Urothelium cell line (cell line): Measurements from ENCODE around the gene CCDC7.
"Not testable (repeated sequence)": the region's sequence is repeated elsewhere in the genome, so short reads cannot be mapped to it uniquely, and the experiment has no call there.

Experiments
- DNase-seq: peaks from one replicate; pipeline ENCODE4 v3.0.0; 2011; ENCODE audit warnings: low spot score, mixed read lengths
- FAIRE-seq: peaks from 2 replicates; lab custom pipeline; 2011; peaks lifted over from hg19 to GRCh38; lab: Jason Lieb, UNC

The CCDC7 gene

DNA sequence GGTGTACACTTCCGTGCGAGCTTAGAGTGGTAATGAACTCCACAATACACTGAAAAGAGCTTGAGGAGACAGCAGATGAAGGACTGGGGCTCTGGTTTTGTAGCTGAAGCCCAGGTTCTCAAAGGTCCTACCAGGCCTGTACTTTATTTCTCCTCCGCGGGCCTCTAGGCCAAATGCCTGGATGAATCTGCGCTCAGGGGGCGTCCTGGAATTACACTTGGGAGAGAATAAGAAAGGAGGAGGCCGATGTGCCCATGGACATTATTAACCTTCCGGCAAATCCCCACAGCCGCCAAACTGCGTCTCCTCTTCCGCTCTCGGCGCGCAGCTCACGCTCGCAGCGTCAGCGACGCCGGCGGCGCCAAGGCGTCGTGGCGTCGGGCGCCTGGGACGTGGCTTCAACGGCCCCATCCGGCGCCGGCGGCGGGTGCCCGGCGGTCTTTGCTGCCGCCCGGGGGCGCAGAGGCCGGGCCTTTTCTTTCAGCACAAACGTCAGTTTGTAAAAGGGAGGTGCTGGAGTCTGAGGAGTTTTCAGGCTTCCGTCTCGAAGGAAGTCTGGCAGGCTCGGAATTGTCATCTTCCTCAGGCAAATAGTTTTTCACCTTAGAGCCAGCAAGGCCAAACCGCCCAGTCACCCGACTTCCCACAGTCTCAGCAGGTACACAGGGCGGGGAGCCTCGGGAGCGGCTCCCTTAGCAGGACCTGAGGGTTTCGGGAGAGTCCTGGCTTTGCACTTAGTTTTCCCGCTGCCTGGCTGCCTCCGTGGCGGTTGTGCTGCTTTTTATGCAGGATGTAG, at the start of gene CCDC7:
TSS of gene CCDC7 (plus strand) at position 401 of the 796 bp plus-strand sequence. CDS start 5,503 bp downstream, outside the sequence.
- FAIRE-seq (peak; percentile 96), DNase-seq (peak; percentile 91)

- DNase-seq, FAIRE-seq: not testable (repeated sequence)
These were observed 48.8 kb upstream of the CCDC7 start for GRCh38 chr10:32397163-32397562.

GRCh38 chr10:32399720-32400119, 46.2 kb upstream of the CCDC7 start:
- not testable (repeated sequence) for DNase-seq, FAIRE-seq

GRCh38 chr10:32400961-32401360, 45.0 kb upstream of the CCDC7 start:
- FAIRE-seq = no peak
- DNase-seq = no peak

DNA sequence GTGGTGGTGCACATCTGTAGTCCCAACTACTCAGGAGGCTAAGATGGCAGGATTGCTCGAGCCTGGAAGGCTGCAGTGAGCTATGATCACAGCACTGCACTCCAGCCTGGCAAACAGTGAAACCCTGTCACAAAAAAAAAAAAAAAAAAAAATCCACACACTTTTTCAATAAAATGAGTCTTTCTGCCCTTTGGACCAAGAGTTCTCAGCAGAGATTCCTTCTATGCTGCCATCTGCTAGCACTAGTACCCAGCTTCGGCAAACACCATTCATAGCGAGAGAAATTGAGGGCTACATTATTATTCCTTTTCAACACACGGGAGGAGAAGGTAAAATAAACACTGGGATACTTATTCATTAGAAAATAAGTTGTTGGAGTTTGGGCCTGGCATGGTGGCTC, 43.4 kb upstream of the CCDC7 start:
- no peak for DNase-seq
- no peak for FAIRE-seq

DNA sequence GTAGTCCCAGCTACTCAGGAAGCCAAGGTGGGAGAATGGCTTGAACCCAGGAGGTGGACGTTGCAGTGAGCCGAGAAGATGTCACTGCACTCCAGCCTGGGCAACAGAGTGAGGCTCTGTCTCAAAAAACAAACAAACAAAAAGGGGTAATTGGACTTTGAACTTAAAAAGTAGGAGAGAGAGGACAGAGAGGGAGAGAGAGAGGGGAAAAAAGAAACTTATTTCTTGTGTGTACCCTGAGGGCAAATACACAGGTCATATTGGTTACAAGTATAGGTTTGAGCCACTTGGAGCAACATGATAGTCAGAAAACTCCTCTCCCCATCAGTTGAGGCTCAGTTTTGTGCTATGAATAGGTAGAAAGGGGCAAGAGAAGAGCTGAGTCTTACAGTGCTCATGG, 42.8 kb upstream of the CCDC7 start:
- FAIRE-seq (no peak), DNase-seq (no peak)

DNA sequence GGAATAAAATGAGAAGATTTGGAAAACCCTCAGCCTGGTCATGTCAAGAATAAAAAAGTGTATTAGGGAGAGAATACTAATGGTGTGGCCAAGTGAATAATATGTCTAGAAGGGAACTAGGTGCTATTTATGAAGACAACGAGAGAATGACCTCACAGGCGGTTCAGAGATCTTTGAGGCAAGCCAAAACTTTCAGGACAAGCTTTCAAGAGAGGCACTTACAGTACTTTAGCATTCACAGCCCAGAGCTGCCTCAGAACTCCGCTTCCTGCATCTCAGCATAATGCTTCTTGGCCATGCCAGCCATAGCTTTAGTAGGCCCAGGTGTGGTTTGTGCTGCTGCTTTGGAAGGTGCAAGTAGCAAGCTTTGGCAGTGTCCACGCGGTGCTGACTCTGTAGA, 37.2 kb upstream of the CCDC7 start:
- FAIRE-seq (no peak), DNase-seq (no peak)

DNA sequence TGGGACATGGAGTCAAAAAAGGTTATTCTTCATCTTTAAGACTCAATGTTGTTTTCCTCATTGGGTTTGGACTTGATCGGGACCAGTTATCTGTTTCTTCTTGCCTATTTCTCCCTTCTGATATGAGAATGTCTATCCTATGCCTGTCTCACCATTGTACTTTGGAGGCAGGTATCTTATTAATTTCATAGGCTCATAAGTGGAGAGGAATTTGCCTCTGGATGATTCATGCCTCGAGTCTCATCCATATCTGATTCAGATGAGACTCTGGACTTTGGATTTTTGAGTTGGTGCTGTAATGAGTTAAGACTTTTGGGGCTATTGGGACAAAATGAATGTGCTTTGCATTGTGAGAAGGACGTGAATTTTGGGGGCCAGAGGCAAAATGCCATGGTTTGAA, 36.2 kb upstream of the CCDC7 start:
- DNase-seq = no peak
- no peak for FAIRE-seq

DNA sequence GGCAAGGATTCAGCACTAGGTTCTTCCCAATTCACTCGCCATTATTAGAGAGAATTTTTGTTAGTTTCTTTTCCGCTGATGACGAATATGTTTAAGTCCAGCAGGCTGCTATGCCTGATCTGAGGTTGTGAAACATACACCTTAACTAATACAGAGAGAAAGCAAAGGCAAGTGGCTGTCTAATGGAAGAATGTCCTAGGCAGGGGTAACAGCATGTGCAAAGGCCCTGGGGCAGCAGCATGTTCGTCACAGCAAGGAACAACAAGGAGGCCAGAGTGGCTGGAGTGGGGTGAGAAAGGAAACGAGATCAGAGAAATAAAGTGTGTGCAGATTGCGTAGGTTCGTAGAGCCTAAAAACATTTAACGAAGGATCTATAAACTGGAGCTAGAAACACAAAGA, 35.4 kb upstream of the CCDC7 start:
- DNase-seq (no peak), FAIRE-seq (no peak)

DNA sequence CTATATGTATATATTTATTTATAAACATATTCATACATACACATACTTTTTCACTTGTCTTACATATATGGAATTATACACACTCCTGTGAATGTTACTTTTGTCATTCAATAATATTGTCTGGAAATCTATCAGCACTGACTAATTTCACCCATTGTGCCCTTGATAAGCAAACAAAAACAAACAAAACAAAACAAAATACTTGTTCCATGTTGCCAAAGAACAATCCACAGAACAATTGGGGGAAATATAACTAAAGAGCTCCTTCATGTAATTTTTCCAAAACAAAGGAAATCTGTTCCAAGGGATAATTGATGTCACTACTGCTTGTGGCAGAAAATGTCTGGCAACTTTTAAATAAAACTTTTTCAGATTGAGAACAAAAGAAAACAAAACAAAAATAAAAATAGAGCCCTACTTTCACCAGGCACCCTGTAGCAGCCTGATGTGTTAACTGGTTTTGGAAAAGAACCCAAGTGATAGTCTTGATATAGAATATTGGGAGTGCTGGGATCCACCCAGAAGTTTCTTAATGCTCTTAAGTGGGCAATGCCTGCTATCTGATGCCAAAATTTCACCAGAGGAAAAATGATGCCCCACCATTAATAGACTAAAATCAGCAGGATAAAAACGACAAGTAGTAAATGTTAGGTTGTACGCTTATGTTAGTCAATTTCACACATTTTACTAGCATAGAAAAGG, 34.0 kb upstream of the CCDC7 start:
- DNase-seq = no peak
- FAIRE-seq = no peak

- DNase-seq (peak; percentile 36), FAIRE-seq (no peak)
These were observed 33.5 kb upstream of the CCDC7 start for GRCh38 chr10:32412499-32412853.

DNA sequence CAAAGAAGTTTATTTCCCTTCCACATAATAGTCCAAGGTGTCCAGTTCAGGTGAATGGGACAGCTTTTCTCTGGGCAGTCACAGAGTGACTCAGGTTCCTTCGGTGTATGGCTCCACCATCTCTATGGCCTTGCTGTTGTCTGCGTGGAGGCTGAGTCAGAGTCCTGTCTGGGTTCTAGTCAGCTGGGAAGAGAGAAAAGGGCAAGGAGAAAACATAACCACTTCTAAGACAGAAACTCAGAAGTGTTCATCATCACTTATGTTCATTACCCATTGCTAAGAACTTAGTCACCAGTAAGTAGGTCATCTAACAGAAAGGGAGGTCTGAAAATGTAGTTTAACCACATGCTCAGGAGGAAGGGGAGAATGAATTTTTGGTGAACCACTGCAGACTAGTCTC, 32.4 kb upstream of the CCDC7 start:
- FAIRE-seq = peak; percentile 84
- peak; percentile 87 for DNase-seq

DNA sequence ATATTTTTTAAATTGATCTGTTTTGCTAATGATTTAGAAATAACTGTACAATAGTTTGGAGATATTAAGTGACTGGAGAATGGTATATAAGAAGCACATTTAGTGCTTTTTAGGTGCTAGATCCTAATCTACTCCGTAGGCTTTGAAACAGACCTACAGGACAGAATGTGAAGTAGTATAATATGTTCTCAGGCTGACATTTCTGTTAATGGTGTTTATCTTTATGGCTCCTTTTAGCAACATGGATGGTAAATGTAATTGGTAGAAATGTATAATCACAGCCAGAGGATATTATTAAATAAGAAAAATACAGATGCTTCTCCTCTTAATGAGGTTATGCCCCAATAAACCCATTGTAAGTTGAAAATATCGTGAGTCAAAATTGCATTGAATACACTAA, 30.6 kb upstream of the CCDC7 start:
- DNase-seq (no peak), FAIRE-seq (no peak)

DNA sequence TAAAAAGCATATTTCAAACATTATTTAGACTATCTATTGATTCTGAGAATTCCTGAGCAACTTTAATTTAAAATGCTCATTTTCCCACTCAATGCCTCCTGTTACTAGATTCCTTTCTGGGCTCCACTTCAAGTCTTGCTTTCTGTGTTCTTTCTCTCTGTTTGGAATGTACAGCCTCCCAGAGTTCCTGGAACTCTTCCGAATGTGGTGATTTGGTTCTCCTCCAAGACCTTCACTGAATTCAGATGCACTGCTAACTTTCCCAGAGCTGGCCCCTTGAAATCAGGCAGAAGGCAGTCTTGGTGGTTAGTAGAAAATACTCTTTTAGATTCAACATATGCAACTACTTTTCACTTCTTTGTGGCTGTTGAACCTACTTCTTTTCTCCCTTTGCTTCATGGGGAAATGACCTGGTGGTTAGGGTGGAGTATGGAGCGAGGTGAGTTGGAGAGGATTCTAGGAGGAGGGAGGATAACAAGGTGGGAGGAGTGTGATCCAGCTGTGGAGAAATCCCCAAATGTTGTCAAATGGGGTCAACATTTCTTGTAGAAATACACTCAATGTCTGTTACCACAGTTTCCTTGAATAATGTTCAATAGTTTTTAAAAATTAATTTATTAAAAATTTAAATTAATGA, 27.9 kb upstream of the CCDC7 start:
- FAIRE-seq (no peak), DNase-seq (no peak)

- FAIRE-seq (no peak), DNase-seq (no peak)
These were observed 27.4 kb upstream of the CCDC7 start for GRCh38 chr10:32418572-32418971.

DNA sequence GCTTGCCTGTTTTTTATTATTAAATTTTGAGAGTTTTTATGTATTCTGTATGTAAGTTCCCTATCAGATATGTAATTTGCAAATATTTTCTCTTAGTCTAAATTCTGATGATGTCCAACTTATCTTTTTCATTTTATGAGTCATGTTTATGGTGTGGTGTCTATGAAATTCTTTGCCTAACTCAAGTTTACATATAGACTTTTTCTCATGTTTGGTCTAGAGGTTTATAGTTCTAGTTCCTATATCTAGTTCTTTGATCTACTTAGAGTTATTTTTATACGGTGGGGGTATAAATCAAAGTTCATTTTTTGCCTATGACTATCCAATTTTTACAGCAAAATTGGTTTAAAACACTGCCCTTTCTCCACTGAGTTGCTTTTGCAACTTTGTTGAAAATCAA, 26.3 kb upstream of the CCDC7 start:
- no peak for DNase-seq
- FAIRE-seq = no peak

DNA sequence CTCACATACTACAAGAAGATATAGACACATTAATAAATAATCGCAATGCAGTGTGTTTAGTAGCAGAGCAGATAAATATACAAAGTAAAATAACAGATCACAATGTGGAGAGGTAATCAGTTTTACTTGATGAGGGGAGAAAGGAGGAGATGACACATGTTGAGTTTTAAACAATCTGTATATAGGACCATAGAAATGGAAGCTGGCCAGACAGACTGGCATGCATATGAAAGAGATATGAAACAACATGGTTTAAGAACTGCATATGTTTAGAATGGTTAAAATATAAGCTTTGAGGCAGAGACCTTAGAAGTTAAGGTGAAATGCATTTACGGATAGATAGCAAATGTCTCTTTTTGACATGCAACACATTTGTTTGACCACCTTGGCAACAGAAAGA, 19.8 kb upstream of the CCDC7 start:
- peak; percentile 13 for FAIRE-seq
- DNase-seq = no peak

GRCh38 chr10:32433542-32433941, 12.4 kb upstream of the CCDC7 start:
- DNase-seq (no peak), FAIRE-seq (peak; percentile 30)

GRCh38 chr10:32436215-32436614, 9.7 kb upstream of the CCDC7 start:
- FAIRE-seq (no peak), DNase-seq (no peak)

GRCh38 chr10:32437334-32437733, 8.6 kb upstream of the CCDC7 start:
- DNase-seq (no peak), FAIRE-seq (no peak)

- peak; percentile 16 for DNase-seq
- no peak for FAIRE-seq
These were observed 904 bp upstream of the CCDC7 start for GRCh38 chr10:32445036-32445435.
